CD14-positive monocyte (primary cell): ENCODE measurements around the gene KDM4E. TPM values are rescaled to one million over a fixed set of nuclear protein-coding genes. Genes with fewer than 3 reads are reported as not detected.

ENCODE experiments used
- DNase-seq, 3 donors: peaks; one replicate each; pipeline ENCODE4 v3.0.0-alpha.2; 2011 to 2022
- H2AFZ ChIP-seq: 2 replicates; pipeline ENCODE4 v1.6.0; 2012; ENCODE audit warnings: mild to moderate bottlenecking, low read depth, low read length, inconsistent platforms; ENCODE audit not compliant: insufficient read depth, poor library complexity, severe bottlenecking
- H3K27ac ChIP-seq, 2 donors: 1 replicate in 1 of 2; 2 replicates in 1 of 2; pipeline ENCODE4 v1.5.1; 2012 to 2013; ENCODE audit warnings: low read length in 2 of 2, control low read depth in 1 of 2, inconsistent platforms in 1 of 2, low read depth in 1 of 2, mild to moderate bottlenecking in 1 of 2
- H3K27me3 ChIP-seq, 2 donors: one replicate each; pipeline versions ENCODE4 v1.6.0 to v1.6.1; 2011 to 2013; ENCODE audit warnings: low read length in 2 of 2; ENCODE audit not compliant: control insufficient read depth in 2 of 2, insufficient read depth in 2 of 2
- H3K36me3 ChIP-seq, 2 donors: replicated peaks in 1 of 2; 1 replicate in 1 of 2; 2 replicates in 1 of 2; pipeline versions ENCODE4 v1.5.1 to v1.6.1; 2012 to 2013; ENCODE audit warnings: low read length in 2 of 2, control low read depth in 1 of 2, inconsistent platforms in 1 of 2, mild to moderate bottlenecking in 1 of 2; ENCODE audit not compliant: insufficient read depth in 2 of 2, control insufficient read depth in 1 of 2
- H3K4me1 ChIP-seq, 2 donors: 1 replicate in 1 of 2; 2 replicates in 1 of 2; pipeline versions ENCODE4 v1.5.1 to v1.6.1; 2012 to 2013; ENCODE audit warnings: low read length in 2 of 2, control low read depth in 1 of 2, inconsistent platforms in 1 of 2, mild to moderate bottlenecking in 1 of 2, moderate library complexity in 1 of 2; ENCODE audit not compliant: insufficient read depth in 2 of 2, control insufficient read depth in 1 of 2
- H3K4me2 ChIP-seq: replicated peaks from 2 replicates; pipeline ENCODE3; 2012; ENCODE audit warnings: low read length, moderate library complexity, mild to moderate bottlenecking; ENCODE audit not compliant: poor library complexity, severe bottlenecking; ENCODE audit errors: extremely low read depth
- H3K4me3 ChIP-seq, 3 experiments: fragments of 200-600 bp in 1 of 3; sonication (generic) in 1 of 3; replicated peaks in 1 of 3; 1 replicate in 2 of 3; 2 replicates in 1 of 3; pipeline ENCODE4 v1.5.1; 2011 to 2013; ENCODE audit warnings: low read length in 3 of 3, mild to moderate bottlenecking in 3 of 3, control low read depth in 2 of 3, low read depth in 2 of 3, inconsistent platforms in 1 of 3, moderate library complexity in 1 of 3
- H3K79me2 ChIP-seq: 2 replicates; pipeline ENCODE4 v1.6.0; 2012; ENCODE audit warnings: mild to moderate bottlenecking, control low read depth, inconsistent platforms, low read length, moderate library complexity; ENCODE audit not compliant: insufficient read depth
- H3K9ac ChIP-seq: 2 replicates; pipeline ENCODE4 v1.6.0; 2017; ENCODE audit warnings: low read length, mild to moderate bottlenecking; ENCODE audit not compliant: insufficient read depth, poor library complexity, severe bottlenecking
- H3K9me3 ChIP-seq, 2 donors: replicated peaks in 1 of 2; 1 replicate in 1 of 2; 2 replicates in 1 of 2; pipeline versions ENCODE4 v1.5.1 to v1.6.1; 2012 to 2013; ENCODE audit warnings: low read length in 2 of 2, control low read depth in 1 of 2; ENCODE audit not compliant: control insufficient read depth in 1 of 2, insufficient read depth in 1 of 2
- H4K20me1 ChIP-seq: 2 replicates; pipeline ENCODE4 v1.6.0; 2012; ENCODE audit warnings: mild to moderate bottlenecking, low read length, control low read depth, moderate library complexity; ENCODE audit not compliant: insufficient read depth
- H3K27ac Mint-ChIP-seq, 7 donors: one replicate each; pipeline ENCODE4 v1.8.0; 2020; ENCODE audit warnings: mild to moderate bottlenecking in 7 of 7, mixed read lengths in 7 of 7, moderate library complexity in 6 of 7, inconsistent platforms in 2 of 7
- H3K27me3 Mint-ChIP-seq, 3 donors: one replicate each; pipeline ENCODE4 v1.8.0; 2021 to 2022; ENCODE audit warnings: low read depth in 3 of 3, mild to moderate bottlenecking in 3 of 3, mixed read lengths in 3 of 3, moderate library complexity in 3 of 3, inconsistent platforms in 1 of 3
- H3K36me3 Mint-ChIP-seq, 2 donors: one replicate each; pipeline ENCODE4 v1.8.0; 2020; ENCODE audit warnings: mixed read lengths in 2 of 2, inconsistent platforms in 1 of 2, mild to moderate bottlenecking in 1 of 2
- H3K4me1 Mint-ChIP-seq: one replicate; pipeline ENCODE4 v1.8.0; 2020; ENCODE audit warnings: mild to moderate bottlenecking, mixed read lengths
- H3K4me3 Mint-ChIP-seq, 2 donors: one replicate each; pipeline ENCODE4 v1.8.0; 2020; ENCODE audit warnings: mild to moderate bottlenecking in 2 of 2, mixed read lengths in 2 of 2, moderate library complexity in 1 of 2
- H3K9me3 Mint-ChIP-seq, 7 donors: one replicate each; pipeline ENCODE4 v1.8.0; 2020 to 2022; ENCODE audit warnings: mixed read lengths in 7 of 7, mild to moderate bottlenecking in 6 of 7, moderate library complexity in 6 of 7, inconsistent platforms in 2 of 7
- WGBS: methylation state at CpG from one replicate; pipeline ENCODE4 v1.1.5; 2013; ENCODE audit warnings: missing lambda C conversion rate; ENCODE audit not compliant: insufficient coverage; 5-methylcytosine and 5-hydroxymethylcytosine counted together
- intact Hi-C, 2 donors: fragments of 100-400 bp; cut with micrococcal nuclease; formaldehyde crosslinking; loops; one replicate each; pipeline versions ENCODE4 v1.15.0 to v1.15.1; 2023
- polyA plus RNA-seq, 3 donors: library from polyadenylated mRNA; depleted of rRNA in 1 of 3; unstranded in 2 of 3; stranded (reverse) in 1 of 3; fragments of 300-500 nt in 2 of 3; fragments of >200 nt in 1 of 3; fragmentation: Illumina TruSeq in 2 of 3; gene quantifications; 1 replicate in 2 of 3; 2 replicates in 1 of 3; pipeline ENCODE4 v1.2.3, GENCODE V29; 2012 to 2021
- TF ChIP-seq, protein P1 (sequence below): fragments of 200-600 bp; IDR thresholded peaks from one replicate; pipeline ENCODE4 v1.8.0; 2022; ENCODE audit warnings: antibody characterized with exemption, mild to moderate bottlenecking

KDM4E gene
- polyA plus RNA-seq, 3 donors: not detected

DNA sequence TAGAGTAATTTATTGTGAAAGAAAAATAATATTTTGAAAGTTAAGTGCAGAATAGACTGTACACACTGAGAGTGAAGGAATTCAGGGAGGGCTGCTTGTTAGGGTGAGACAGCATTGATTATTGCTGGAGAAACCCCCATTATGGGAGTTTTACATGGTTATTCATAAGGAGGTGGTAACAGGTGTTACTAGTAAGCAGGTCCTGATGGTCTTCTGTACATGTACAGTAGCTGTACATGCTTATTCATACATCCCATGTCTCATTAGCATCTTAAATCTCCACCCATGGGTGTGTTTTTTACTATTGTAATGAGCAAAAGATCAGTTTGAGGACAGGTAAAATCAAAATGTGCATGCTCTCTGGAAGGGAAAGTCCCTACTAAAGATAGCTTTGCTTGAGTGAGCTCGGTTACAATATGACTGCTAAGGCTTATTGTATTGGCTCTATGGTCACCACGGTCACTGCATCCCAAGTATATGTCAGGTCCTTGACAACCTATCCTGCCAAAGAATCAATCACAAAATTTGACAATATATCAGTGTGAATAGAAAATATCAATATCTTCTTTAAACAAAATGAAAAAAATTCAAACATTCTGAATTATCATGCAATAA, 30.3 kb downstream of the KDM4E start:
- Histone ChIP-seq H3K36me3 (no peaks in the 10 kb centered on the region), H4K20me1 (no peaks in the 10 kb centered on the region), H3K9ac (no peak overlapping the region), H3K4me1 (no peaks in the 10 kb centered on the region), H3K27ac (no peak overlapping the region), H3K4me3 (no peak overlapping the region), H3K4me2 (no peak overlapping the region), H3K9me3 (peaks cover 0 to 2% of the 10 kb centered on the region in 2 donors), H3K79me2 (no peaks in the 10 kb centered on the region), H2AFZ (no peak overlapping the region), H3K27me3 (no peaks in the 10 kb centered on the region)
- Mint-ChIP-seq H3K27ac (no peak overlapping the region), H3K4me1 (no peaks in the 10 kb centered on the region), H3K27me3 (peaks cover 0 to 5% (median 2%) of the 10 kb centered on the region in 3 donors), H3K9me3 (peaks cover 0 to 5% (median 0%) of the 10 kb centered on the region in 7 donors), H3K4me3 (no peak overlapping the region), H3K36me3 (no peaks in the 10 kb centered on the region)
- intact Hi-C loops: no loop called here
- no peak for DNase-seq
- TF ChIP-seq, protein P1, sequence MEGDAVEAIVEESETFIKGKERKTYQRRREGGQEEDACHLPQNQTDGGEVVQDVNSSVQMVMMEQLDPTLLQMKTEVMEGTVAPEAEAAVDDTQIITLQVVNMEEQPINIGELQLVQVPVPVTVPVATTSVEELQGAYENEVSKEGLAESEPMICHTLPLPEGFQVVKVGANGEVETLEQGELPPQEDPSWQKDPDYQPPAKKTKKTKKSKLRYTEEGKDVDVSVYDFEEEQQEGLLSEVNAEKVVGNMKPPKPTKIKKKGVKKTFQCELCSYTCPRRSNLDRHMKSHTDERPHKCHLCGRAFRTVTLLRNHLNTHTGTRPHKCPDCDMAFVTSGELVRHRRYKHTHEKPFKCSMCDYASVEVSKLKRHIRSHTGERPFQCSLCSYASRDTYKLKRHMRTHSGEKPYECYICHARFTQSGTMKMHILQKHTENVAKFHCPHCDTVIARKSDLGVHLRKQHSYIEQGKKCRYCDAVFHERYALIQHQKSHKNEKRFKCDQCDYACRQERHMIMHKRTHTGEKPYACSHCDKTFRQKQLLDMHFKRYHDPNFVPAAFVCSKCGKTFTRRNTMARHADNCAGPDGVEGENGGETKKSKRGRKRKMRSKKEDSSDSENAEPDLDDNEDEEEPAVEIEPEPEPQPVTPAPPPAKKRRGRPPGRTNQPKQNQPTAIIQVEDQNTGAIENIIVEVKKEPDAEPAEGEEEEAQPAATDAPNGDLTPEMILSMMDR: no peak
- WGBS: no CpG with 5 or more reads among the region's 2 CpGs

DNA sequence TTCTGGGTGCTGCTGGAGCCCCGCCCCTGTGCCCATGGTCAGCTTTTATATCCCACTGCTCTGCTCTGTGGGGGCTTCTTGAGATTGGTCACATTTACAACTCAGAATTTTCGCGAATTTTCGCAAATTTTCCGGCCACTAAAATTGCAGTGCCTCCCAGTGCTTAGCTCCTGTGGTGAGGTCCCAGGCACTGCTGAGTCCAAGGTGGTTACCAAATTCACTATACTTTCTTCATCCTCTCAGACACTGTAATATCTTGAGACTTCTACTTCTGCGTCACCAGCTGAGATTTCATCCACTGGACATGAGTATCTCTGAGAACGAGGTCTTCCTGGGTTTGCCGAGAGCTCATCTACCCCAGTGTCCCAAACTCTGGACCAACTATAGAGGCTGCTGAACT, 32.9 kb downstream of the KDM4E start:
- Mint-ChIP-seq H3K36me3 (no peaks in the 10 kb centered on the region), H3K4me3 (no peak overlapping the region), H3K27ac (no peak overlapping the region), H3K27me3 (peaks cover 0 to 5% (median 2%) of the 10 kb centered on the region in 3 donors), H3K4me1 (no peaks in the 10 kb centered on the region), H3K9me3 (peaks cover 0 to 3% (median 0%) of the 10 kb centered on the region in 7 donors)
- H4K20me1 ChIP-seq: no peaks in the 10 kb centered on the region
- H3K79me2 ChIP-seq: no peaks in the 10 kb centered on the region
- no peak overlapping the region for H2AFZ ChIP-seq
- TF ChIP-seq, protein P1: no peak
- 93% methylated on average over 6 of the region's 8 CpGs for WGBS
- H3K9me3 ChIP-seq: peaks cover 0 to 2% of the 10 kb centered on the region in 2 donors
- H3K9ac ChIP-seq: no peak overlapping the region
- H3K27me3 ChIP-seq: no peaks in the 10 kb centered on the region
- no peaks in the 10 kb centered on the region for H3K4me1 ChIP-seq
- DNase-seq: no peak
- no peak overlapping the region for H3K4me2 ChIP-seq
- no peaks in the 10 kb centered on the region for H3K36me3 ChIP-seq
- intact Hi-C loops: no loop called here
- H3K4me3 ChIP-seq: no peak overlapping the region
- H3K27ac ChIP-seq: no peak overlapping the region
